GM11168 (cell line): ENCODE results near the gene CEMIP2.

ENCODE experiments used
- in situ Hi-C: fragments of 300-500 bp; cut with MboI; formaldehyde crosslinking; loops from one replicate; pipeline ENCODE4 v1.12.0; 2022; ENCODE audit warnings: low sequenced_read_pairs; ENCODE audit not compliant: unreplicated experiment

Gene CEMIP2

GRCh38 chr9:71768388-71769174 lies at the start of gene CEMIP2:
TSS of gene CEMIP2 (minus strand) at chr9:71768513. CDS start at chr9:71750373, 18,140 bp downstream.
- in situ Hi-C loops: no loop called here

GRCh38 chr9:71816916-71817451 lies 48.7 kb upstream of the CEMIP2 start:
- in situ Hi-C loops: loop anchor here (10.0 to 25.0 kb wide), 2 partner anchors 198 to 445 kb away; no protein-coding TSS in a partner anchor

GRCh38 chr9:71814815-71815214 lies 46.5 kb upstream of the CEMIP2 start:
- in situ Hi-C loops: loop anchor here (10.0 to 25.0 kb wide), 2 partner anchors 200 to 447 kb away; no protein-coding TSS in a partner anchor

- in situ Hi-C loops: loop anchor here (10.0 to 25.0 kb wide), 2 partner anchors 201 to 448 kb away; no protein-coding TSS in a partner anchor
Observed at GRCh38 chr9:71814226-71814625, 45.9 kb upstream of the CEMIP2 start.

- in situ Hi-C loops: loop anchor here (10.0 to 25.0 kb wide), 2 partner anchors 202 to 450 kb away; no protein-coding TSS in a partner anchor
Observed at GRCh38 chr9:71812385-71812784, 44.1 kb upstream of the CEMIP2 start.

- in situ Hi-C loops: loop anchor here (5.0 to 25.0 kb wide), 2 partner anchors 224 to 454 kb away; no protein-coding TSS in a partner anchor
Observed at GRCh38 chr9:71808068-71808467, 39.8 kb upstream of the CEMIP2 start.

- in situ Hi-C loops: loop anchor here (5.0 to 25.0 kb wide), 2 partner anchors 225 to 455 kb away; no protein-coding TSS in a partner anchor
Observed at GRCh38 chr9:71806901-71807307, 38.6 kb upstream of the CEMIP2 start.

- in situ Hi-C loops: loop anchor here (5.0 to 25.0 kb wide), 2 partner anchors 227 to 457 kb away; no protein-coding TSS in a partner anchor
Observed at GRCh38 chr9:71805096-71805495, 36.8 kb upstream of the CEMIP2 start.

- in situ Hi-C loops: loop anchor here (25.0 kb wide), 1 partner anchor 460 kb away; no protein-coding TSS in a partner anchor
Observed at GRCh38 chr9:71801826-71802225, 33.5 kb upstream of the CEMIP2 start.

GRCh38 chr9:71797266-71797665 lies 29.0 kb upstream of the CEMIP2 start:
- in situ Hi-C loops: no loop called here

- in situ Hi-C loops: no loop called here
Observed at GRCh38 chr9:71796100-71796767, 27.9 kb upstream of the CEMIP2 start.

- in situ Hi-C loops: no loop called here
Observed at GRCh38 chr9:71795097-71795813, 26.9 kb upstream of the CEMIP2 start.

- in situ Hi-C loops: no loop called here
Observed at GRCh38 chr9:71793386-71794105, 25.2 kb upstream of the CEMIP2 start.

- in situ Hi-C loops: no loop called here
Observed at GRCh38 chr9:71791875-71792274, 23.6 kb upstream of the CEMIP2 start.

GRCh38 chr9:71790296-71790695 lies 22.0 kb upstream of the CEMIP2 start:
- in situ Hi-C loops: no loop called here

GRCh38 chr9:71783120-71783523 lies 14.8 kb upstream of the CEMIP2 start:
- in situ Hi-C loops: no loop called here

- in situ Hi-C loops: no loop called here
Observed at GRCh38 chr9:71781391-71781790, 13.1 kb upstream of the CEMIP2 start.

- in situ Hi-C loops: no loop called here
Observed at GRCh38 chr9:71780953-71781352, 12.6 kb upstream of the CEMIP2 start.

GRCh38 chr9:71778085-71778484 lies 9.8 kb upstream of the CEMIP2 start:
- in situ Hi-C loops: no loop called here
